Measurements from ENCODE around the gene SHOX.
"Not testable (repeated sequence)": the region's sequence is repeated elsewhere in the genome, so short reads cannot be mapped to it uniquely, and the experiment has no call there.

SHOX gene

DNA sequence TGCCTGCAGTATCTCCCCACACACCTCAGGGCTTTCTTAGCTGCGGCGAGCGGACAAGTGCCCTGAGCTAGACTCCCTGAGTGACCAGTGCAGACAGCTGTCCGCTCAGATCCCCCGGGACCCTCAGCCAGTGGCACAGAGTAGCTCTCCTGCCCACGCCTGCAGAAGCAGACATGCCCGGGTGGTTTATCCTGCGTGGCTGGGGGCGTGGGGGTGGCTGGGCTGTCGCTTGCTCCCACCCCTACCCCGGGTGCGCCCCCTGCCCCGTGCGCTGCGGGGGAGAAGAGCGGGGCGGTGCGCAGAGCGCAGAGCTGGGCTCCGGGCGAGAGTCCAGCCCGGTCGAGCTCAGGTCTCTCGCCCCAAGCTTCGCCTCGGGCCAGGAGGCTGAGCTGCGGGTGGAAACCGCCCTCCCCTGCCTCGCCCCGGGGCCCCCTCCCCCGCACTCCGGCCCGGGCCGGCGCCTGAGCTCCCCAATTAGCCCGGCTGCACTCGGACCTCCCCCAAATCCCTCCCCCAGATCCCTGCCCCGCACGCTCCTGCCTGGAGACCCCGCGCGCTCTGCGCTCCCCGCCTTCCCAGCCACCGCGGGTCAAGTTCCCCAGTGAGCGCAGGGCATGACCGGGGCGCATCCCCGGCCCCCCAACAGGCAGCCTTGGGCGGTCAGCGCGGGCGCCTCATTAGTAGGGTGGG is 11.7 kb upstream of the SHOX start:
- TF ChIP-seq, protein P1, sequence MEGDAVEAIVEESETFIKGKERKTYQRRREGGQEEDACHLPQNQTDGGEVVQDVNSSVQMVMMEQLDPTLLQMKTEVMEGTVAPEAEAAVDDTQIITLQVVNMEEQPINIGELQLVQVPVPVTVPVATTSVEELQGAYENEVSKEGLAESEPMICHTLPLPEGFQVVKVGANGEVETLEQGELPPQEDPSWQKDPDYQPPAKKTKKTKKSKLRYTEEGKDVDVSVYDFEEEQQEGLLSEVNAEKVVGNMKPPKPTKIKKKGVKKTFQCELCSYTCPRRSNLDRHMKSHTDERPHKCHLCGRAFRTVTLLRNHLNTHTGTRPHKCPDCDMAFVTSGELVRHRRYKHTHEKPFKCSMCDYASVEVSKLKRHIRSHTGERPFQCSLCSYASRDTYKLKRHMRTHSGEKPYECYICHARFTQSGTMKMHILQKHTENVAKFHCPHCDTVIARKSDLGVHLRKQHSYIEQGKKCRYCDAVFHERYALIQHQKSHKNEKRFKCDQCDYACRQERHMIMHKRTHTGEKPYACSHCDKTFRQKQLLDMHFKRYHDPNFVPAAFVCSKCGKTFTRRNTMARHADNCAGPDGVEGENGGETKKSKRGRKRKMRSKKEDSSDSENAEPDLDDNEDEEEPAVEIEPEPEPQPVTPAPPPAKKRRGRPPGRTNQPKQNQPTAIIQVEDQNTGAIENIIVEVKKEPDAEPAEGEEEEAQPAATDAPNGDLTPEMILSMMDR (conservative IDR thresholded peaks at IDR 0.05; ENCODE audit: control insufficient read depth, insufficient read depth, low read depth, low read length), result no peak
- DNase-seq (ENCODE audit: low read depth), result no peak
- no peak overlapping the region for H3K4me3 ChIP-seq (ENCODE audit: control insufficient read depth, low read depth, low read length)

DNA sequence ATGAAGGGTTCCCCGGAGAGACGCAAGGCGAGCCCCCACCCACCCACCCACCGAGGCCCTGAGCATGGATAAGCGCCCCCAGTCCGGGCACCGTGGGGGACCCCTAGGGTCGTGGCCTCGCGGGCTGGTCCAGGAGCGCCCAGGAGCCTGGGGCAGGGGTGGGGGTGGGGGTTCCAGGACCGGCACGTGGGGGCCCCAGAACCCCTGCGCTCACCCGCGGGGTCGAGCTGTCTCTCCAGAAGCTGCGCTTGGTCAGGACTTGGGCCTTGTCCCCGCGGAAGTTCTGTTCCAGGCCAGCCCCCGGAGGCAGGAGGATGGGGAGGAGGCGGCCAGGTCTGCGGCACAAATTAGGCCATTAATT is 11.2 kb upstream of the SHOX start:
- H3K4me3 ChIP-seq (ENCODE audit: control insufficient read depth, low read depth, low read length), result no peak overlapping the region
- DNase-seq (ENCODE audit: low read depth), result no peak
- TF ChIP-seq, protein P1 (conservative IDR thresholded peaks at IDR 0.05; ENCODE audit: control insufficient read depth, insufficient read depth, low read depth, low read length), result no peak

DNA sequence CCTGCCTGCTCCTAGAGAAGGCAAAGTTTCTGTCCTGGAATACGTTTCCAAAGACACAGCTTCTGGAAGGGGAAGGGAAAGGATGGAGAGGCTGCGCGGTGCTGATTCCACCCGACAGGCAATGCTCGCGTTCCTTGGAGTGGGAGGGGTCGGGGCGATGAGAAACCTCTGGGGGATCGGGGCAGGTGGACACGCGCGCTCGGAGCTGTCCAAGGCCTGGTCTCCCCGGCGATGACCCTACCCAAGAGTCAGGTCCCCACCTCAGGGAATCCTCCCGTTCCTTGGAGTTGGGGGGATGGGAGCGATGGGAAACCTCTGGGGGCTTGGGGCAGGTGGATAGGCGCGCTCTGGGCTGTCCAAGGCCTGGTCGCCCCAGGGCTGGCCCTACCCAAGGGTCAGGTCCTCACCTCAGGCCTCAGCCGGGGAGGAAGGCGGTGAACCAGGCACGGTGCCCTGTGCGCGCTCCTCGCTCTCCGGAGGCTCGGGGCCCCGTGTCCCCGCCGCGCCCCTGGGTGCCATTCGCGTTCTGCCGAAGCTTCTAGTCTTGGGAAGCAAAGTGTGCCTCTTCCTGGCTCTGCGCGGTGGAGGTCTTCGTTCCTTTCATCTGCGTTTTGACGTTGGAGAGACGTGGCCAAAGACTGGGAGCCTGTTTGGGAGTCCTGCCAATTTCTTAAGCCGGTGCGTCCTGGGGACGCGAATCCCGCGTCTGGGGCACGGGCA is 10.6 kb upstream of the SHOX start:
- H3K4me3 ChIP-seq (ENCODE audit: control insufficient read depth, low read depth, low read length), result no peak overlapping the region
- no peak for DNase-seq (ENCODE audit: low read depth)
- TF ChIP-seq, protein P1 (conservative IDR thresholded peaks at IDR 0.05; ENCODE audit: control insufficient read depth, insufficient read depth, low read depth, low read length), result no peak

DNA sequence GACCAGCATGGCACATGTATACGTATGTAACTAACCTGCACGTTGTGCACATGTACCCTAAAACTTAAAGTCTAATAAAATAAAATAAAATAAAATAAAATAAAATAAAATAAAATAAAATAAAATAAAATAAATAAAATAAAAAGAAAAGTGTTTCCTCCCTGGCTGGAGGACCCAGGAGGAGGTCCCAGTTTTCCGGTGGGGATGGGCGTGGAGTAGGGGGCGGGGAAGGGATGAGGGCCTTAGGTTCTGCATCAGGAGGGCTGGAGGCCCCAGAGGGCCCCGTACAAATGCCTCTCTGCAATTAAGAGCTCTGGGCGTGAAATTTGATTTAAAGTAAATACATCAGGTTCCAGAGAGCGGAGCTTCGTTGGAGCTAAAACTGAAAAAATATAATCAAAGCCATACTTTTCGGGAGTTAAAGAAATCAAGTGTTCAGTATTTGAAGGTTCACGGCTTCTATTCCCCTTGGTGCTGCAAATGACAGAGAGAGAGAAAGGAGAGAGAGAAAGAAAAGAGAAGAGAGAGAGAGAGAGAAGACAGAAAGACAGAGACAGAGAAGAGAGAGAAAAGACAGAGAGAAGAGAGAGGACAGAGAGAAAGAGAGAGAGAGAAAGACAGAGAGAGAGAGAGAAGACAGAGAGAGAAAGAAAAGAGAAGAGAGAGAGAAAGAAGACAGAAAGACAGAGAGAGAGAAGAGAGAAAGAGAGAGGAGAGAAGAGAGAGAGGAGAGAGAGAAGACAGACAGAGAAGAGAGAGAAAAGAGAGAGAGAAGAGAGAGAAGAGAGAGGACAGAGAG is 8.7 kb upstream of the SHOX start:
- TF ChIP-seq, protein P1 (conservative IDR thresholded peaks at IDR 0.05; ENCODE audit: control insufficient read depth, insufficient read depth, low read depth, low read length), result no peak
- DNase-seq (ENCODE audit: low read depth), result no peak
- H3K4me3 ChIP-seq (ENCODE audit: control insufficient read depth, low read depth, low read length), result no peak overlapping the region

DNA sequence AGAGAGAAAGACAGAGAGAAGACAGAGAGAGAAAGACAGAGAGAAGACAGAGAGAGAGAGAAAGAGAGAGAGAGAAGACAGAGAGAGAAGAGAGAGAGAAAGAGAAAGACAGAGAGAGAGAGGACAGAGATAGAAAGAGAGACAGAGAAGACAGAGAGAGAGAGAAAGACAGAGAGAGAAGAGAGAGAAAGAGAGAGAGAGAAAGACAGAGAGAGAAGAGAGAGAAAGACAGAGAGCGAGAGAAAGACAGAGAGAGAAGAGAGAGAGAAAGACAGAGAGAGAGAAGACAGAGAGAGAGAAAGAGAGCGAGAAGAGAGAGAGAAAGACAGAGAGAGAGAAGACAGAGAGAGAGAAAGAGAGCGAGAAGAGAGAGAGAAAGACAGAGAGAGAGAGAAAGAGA is 7.8 kb upstream of the SHOX start:
- not testable (repeated sequence) for H3K4me3 ChIP-seq (ENCODE audit: control insufficient read depth, low read depth, low read length); DNase-seq (ENCODE audit: low read depth)

DNA sequence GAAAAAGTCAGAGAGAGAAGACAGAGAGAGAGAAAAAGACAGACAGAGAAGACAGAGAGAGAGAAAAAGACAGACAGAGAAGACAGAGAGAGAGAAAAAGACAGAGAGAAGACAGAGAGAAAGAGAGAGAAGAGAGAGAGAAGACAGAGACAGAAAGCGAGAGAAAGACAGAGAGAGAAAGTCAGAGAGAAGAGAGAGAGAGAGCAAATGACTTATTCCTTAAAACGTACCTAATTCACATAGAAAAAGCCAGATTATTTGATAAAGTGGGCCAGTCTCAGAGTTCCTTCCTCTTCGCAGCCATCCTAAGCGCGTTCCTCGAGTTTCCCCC is 7.4 kb upstream of the SHOX start:
- DNase-seq (ENCODE audit: low read depth), result no peak
- no peak overlapping the region for H3K4me3 ChIP-seq (ENCODE audit: control insufficient read depth, low read depth, low read length)
- TF ChIP-seq, protein P1 (conservative IDR thresholded peaks at IDR 0.05; ENCODE audit: control insufficient read depth, insufficient read depth, low read depth, low read length), result no peak
